AG04450 (cell line): Measurements from ENCODE around the gene PLP2. TPM values are rescaled to one million over a fixed set of nuclear protein-coding genes. Genes with fewer than 3 reads are reported as not detected.

Source experiments
- CTCF ChIA-PET: fragments of 300-600, 350-600 bp; formaldehyde crosslinking; extraction: SDS; loops from one replicate; lab custom pipeline; 2022; ENCODE audit warnings: antibody characterized with exemption, inconsistent platforms; lab: Charles Lee
- POLR2A ChIA-PET: fragments of 350-600 bp; formaldehyde crosslinking; extraction: SDS; loops from one replicate; lab custom pipeline; 2021; ENCODE audit warnings: antibody characterized with exemption, inconsistent platforms; lab: Yijun Ruan, JAX
- DNase-seq: peaks from one replicate; pipeline ENCODE4 v3.0.0-alpha.2; 2011; ENCODE audit warnings: low read depth, low spot score
- H3K27ac ChIP-seq: one replicate; pipeline ENCODE4 v1.5.1; 2012; ENCODE audit warnings: low read depth, low read length, control low read depth
- H3K27me3 ChIP-seq: one replicate; pipeline ENCODE4 v1.6.0; 2012; ENCODE audit warnings: low read length; ENCODE audit not compliant: control insufficient read depth, insufficient read depth
- H3K4me3 ChIP-seq: 2 replicates; pipeline ENCODE4 v1.5.1; 2011; ENCODE audit warnings: mild to moderate bottlenecking, low read depth, low read length, control low read depth
- H3K9me3 ChIP-seq: 2 replicates; pipeline ENCODE4 v1.5.1; 2012; ENCODE audit warnings: low read length; ENCODE audit not compliant: control insufficient read depth, insufficient read depth
- polyA plus RNA-seq: library from polyadenylated mRNA; depleted of rRNA; stranded (reverse); fragments of >200 nt; gene quantifications from 2 replicates; pipeline ENCODE4 v1.2.3, GENCODE V29; 2011
- TF ChIP-seq, protein P1 (sequence below): IDR thresholded peaks from 2 replicates; pipeline ENCODE4 v1.5.1; 2011; ENCODE audit warnings: low read depth, low read length, control low read depth, inconsistent platforms

Gene PLP2
- polyA plus RNA-seq, 1 experiment: 66.7 TPM

DNA sequence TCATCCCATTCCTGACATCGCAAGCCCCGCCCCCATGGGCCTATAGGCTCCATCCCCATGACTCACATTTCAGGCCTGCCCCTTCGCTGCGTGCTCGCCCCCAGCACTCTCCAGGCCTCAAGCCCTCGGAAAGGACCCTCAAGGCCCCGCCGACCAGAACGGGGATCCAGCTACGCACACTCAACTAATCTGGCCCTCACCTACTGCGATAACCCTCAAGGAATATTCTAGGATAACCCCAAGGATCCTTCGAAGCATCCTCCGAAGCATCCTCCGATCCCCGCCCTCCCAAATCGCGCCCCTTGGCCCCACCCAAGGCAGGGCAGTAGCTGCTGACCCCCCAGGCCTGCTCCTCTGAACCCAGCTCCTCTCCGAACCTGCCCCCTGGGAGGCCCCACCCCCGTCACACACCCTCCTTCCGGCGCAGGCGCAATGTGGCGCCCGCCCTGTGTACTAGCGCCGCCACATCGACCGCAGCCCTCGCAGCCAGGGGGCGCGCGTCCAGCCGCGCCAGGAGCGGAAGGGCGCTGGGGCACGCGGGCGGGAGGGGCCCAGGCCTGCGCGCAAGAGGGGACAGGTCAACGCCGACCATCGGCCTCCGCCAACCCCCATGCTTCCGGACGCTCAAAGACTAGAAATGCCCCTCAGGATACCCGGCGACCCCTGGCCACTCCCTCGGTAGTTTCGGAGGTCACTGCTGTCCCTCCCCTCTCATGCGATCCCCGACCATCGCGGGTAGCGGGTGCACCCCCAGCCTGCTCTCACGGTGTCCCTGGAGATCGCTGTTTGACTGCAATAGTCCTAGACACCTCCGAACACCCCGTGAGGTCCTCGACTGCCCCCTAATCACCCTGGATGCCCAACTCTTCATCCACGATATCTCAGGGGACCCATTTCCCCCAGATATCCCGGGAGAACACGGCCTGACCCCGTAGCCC is 15.5 kb upstream of the PLP2 start:
- POLR2A ChIA-PET: interaction anchor here (0.8 to 0.9 kb wide), 2 partner anchors 10 to 258 kb away, joined by 3 to 6 read pairs; partner anchors contain the start of genes PQBP1 and TIMM17B
- peak overlapping the region; percentile 58 for H3K4me3 ChIP-seq

DNA sequence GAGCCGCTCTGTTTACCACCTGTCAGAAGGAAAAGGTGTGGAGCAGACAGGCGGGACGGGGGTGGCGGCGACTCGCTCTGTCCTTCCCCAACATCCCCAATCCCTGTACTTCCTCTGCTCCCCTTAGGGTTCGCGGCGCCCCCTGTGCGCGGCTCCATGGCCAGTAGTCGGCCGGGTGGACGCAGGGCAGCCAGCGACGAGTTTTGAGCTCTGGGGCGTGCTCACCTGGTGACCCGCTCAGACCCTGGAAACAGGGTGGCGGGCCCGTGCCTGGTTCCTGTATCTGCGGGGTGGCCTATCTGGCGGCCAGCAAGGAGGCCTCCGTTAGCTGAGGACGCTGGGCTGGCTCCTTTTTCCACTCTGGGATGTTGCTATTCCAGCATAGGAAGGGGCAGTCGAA is 14.5 kb upstream of the PLP2 start:
- Histone ChIP-seq H3K27ac (no peak overlapping the region), H3K27me3 (no peaks in the 10 kb centered on the region), H3K4me3 (no peak overlapping the region), H3K9me3 (no peaks in the 10 kb centered on the region)
- TF ChIP-seq, protein P1, sequence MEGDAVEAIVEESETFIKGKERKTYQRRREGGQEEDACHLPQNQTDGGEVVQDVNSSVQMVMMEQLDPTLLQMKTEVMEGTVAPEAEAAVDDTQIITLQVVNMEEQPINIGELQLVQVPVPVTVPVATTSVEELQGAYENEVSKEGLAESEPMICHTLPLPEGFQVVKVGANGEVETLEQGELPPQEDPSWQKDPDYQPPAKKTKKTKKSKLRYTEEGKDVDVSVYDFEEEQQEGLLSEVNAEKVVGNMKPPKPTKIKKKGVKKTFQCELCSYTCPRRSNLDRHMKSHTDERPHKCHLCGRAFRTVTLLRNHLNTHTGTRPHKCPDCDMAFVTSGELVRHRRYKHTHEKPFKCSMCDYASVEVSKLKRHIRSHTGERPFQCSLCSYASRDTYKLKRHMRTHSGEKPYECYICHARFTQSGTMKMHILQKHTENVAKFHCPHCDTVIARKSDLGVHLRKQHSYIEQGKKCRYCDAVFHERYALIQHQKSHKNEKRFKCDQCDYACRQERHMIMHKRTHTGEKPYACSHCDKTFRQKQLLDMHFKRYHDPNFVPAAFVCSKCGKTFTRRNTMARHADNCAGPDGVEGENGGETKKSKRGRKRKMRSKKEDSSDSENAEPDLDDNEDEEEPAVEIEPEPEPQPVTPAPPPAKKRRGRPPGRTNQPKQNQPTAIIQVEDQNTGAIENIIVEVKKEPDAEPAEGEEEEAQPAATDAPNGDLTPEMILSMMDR: no peak
- POLR2A ChIA-PET: no interaction called here
- no peak for DNase-seq
- CTCF ChIA-PET: interaction anchor here (0.6 kb wide), 1 partner anchor 266 kb away, joined by 3 read pairs; no protein-coding TSS in a partner anchor

More for the DNA sequence above, 15.5 kb upstream of the PLP2 start:
- Histone ChIP-seq H3K27me3 (no peaks in the 10 kb centered on the region), H3K9me3 (no peaks in the 10 kb centered on the region), H3K27ac (peak overlapping the region; percentile 98)
- TF ChIP-seq, protein P1: peak; percentile 59
- DNase-seq: no peak
- CTCF ChIA-PET: interaction anchor here (0.6 to 2.1 kb wide), 24 partner anchors 8 to 198 kb away, joined by 3 to 28 read pairs (median 4); partner anchors contain the start of genes OTUD5 and WDR45

DNA sequence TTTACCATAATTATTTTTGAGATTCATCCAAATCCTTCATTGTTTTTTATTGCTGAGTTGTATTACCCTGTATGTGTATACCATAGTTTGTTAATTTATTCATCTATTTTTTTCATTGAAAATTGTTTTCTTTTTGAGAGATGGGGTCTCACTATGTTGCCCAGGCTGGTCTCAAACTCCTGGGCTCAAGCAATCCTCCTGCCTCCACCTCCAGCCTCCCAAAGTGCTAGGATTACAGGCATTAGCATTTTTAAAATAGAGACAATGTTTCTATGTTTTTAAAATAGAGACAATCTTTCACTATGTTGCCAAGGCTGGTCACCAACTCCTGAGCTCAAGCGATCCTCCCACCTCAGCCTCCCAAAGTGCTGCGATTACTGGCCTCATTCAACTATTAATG is 10.8 kb upstream of the PLP2 start:
- CTCF ChIA-PET: no interaction called here
- TF ChIP-seq, protein P1: no peak
- Histone ChIP-seq H3K9me3 (no peaks in the 10 kb centered on the region), H3K4me3 (no peak overlapping the region), H3K27ac (no peak overlapping the region), H3K27me3 (no peaks in the 10 kb centered on the region)
- no peak for DNase-seq
- POLR2A ChIA-PET: no interaction called here

DNA sequence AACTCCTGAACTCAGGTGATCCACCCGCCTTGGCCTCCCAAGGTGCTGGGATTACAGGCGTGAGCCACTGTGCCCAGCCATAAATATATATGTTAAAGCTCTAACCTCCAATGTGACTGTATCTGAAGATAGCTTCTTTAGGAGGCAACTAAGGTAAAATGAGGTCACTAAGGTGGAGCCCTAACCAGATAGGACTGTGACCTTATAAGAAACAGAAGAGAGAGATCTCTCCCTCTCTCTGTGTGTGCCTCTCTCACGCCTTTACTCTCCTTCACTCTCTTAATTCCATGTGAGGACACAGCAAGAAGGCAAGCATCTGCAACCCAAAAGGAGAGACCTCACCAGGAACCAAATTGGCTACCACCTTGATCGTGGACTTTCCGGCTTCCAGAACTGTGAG is 10.1 kb upstream of the PLP2 start:
- H3K9me3 ChIP-seq: no peaks in the 10 kb centered on the region
- no peak overlapping the region for H3K27ac ChIP-seq
- no peak overlapping the region for H3K4me3 ChIP-seq
- H3K27me3 ChIP-seq: no peaks in the 10 kb centered on the region
- POLR2A ChIA-PET: no interaction called here
- TF ChIP-seq, protein P1: no peak
- no peak for DNase-seq
- CTCF ChIA-PET: no interaction called here

DNA sequence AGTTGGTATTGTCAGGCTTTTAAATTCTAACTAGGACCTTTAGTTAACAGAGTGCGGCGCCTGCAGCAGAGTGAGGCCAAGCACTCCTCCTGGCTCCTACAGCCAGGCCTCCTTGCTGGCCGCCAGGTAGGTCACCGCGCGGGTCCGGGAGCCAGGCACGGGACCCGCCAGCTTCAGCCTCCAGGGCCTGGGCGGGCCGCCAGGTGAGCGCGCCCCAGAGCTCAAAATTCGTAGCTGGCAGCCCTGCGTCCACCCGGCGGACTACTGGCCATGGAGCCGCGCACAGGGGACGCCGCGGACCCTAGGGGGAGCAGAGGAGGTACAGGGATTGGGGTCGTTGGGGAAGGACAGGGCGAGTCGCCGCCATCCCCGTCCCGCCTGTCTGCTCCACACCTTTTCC is 9.1 kb upstream of the PLP2 start, which contains the start of gene MAGIX:
Gene MAGIX (plus strand): TSS at position 139 of the 400 bp plus-strand sequence. CDS start 132 bp downstream, at position 271.
- H3K27ac ChIP-seq: no peak within 1 kb of the TSS
- H3K4me3 ChIP-seq: peak within 1 kb of the TSS; percentile 50
- ChIA-PET CTCF (no interaction called here), POLR2A (no interaction called here)
- H3K9me3 ChIP-seq: no peaks in the 10 kb centered on the region
- H3K27me3 ChIP-seq: no peaks in the 10 kb centered on the region
- TF ChIP-seq, protein P1: no peak
- no peak for DNase-seq
